Choroid plexus epithelial cell (primary cell): ENCODE data around the gene HECW1.

Experiments
- DNase-seq: peaks from one replicate; pipeline ENCODE4 v3.0.0-alpha.2; 2010; ENCODE audit warnings: low read depth
- H3K4me3 ChIP-seq: 2 replicates; pipeline ENCODE4 v1.5.1; 2011; ENCODE audit warnings: low read depth, mild to moderate bottlenecking, control low read depth, low read length, moderate library complexity
- TF ChIP-seq, protein P1 (sequence below): conservative IDR thresholded peaks from 2 replicates; pipeline ENCODE4 v1.5.1; 2011; ENCODE audit warnings: low read depth, mild to moderate bottlenecking, control low read depth, inconsistent platforms, low read length, moderate library complexity

Gene HECW1

DNA sequence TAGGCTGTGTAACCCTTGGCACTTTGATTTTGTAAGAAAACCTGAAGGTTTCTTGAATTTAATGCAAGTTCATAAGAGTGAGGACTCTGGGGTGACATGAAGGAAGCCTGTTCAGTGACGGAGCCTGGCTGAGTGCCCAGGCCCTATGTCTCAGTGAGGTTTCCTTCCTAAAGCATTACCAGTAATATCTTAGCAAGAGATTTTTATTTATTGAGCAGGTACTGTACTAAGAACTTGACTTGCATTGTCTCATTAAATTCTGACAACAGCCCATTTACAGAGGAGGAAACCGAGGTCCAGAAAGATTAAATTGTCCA lies 197.2 kb downstream of the HECW1 start:
- TF ChIP-seq, protein P1, sequence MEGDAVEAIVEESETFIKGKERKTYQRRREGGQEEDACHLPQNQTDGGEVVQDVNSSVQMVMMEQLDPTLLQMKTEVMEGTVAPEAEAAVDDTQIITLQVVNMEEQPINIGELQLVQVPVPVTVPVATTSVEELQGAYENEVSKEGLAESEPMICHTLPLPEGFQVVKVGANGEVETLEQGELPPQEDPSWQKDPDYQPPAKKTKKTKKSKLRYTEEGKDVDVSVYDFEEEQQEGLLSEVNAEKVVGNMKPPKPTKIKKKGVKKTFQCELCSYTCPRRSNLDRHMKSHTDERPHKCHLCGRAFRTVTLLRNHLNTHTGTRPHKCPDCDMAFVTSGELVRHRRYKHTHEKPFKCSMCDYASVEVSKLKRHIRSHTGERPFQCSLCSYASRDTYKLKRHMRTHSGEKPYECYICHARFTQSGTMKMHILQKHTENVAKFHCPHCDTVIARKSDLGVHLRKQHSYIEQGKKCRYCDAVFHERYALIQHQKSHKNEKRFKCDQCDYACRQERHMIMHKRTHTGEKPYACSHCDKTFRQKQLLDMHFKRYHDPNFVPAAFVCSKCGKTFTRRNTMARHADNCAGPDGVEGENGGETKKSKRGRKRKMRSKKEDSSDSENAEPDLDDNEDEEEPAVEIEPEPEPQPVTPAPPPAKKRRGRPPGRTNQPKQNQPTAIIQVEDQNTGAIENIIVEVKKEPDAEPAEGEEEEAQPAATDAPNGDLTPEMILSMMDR, result no peak
- DNase-seq, result no peak
- no peak overlapping the region for H3K4me3 ChIP-seq

DNA sequence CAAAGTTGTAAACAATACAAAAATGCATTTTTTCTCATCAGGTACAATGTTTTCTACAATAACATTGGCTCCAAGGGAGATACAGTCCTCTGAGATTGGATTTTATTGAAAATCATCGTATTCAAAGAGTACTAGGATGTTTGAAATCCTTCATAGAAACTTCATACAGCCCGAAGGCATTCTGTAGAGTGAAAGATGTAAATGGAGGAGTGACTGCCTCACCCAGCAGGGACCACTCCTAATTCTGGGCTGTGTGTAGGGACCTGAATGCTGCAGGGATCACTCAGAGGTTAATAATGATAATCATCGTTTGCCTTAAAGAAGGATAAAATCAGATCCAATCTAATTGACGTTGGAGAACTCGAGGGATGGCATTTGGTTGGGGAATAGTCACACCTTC lies 198.6 kb downstream of the HECW1 start:
- TF ChIP-seq, protein P1, result no peak
- H3K4me3 ChIP-seq, result no peak overlapping the region
- DNase-seq, result no peak

DNA sequence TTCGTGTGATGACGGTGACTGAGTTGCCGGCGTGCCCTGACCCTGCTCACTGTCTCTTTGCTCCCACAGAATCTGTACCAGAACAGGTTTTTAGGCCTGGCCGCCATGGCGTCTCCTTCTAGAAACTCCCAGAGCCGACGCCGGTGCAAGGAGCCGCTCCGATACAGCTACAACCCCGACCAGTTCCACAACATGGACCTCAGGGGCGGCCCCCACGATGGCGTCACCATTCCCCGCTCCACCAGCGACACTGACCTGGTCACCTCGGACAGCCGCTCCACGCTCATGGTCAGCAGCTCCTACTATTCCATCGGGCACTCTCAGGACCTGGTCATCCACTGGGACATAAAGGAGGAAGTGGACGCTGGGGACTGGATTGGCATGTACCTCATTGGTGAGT lies 199.2 kb downstream of the HECW1 start:
- no peak for DNase-seq
- TF ChIP-seq, protein P1, result no peak
- H3K4me3 ChIP-seq, result no peak overlapping the region

DNA sequence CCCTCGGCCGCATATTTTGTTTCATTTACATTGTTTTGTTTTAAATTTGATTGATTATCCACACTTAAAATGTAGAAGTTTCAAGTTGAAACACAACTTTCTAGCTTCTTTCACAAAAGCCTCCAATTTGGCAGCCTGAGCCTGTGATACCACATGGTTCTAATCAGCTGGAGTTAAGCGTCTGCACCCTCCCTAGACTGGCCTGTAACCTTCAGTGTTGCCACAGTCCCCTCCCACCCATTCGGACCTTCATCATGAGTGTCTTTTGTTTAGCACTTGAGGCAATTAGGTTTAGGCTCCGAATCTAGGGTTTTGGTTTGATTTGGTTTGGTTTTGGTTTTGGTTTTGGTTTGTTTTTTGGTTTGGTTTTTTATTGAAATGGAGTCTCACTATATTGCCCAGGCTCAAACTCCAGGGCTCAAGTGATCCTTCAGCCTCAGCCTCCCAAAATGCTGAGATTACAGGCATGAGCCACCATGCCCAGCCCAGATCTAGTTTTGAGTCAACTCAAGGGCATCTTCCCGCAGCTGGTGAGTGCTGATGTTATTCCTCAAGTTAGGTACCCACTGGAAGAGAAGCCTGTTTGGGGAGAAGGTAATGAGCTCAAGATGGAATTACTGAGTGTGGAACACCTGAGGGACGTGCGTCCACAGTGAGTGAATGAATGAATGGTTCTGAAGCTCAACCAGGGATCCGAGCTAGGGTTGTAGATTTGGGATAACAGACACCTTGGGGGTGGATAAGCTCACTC lies 201.4 kb downstream of the HECW1 start:
- DNase-seq, result no peak
- TF ChIP-seq, protein P1, result no peak
- no peak overlapping the region for H3K4me3 ChIP-seq

DNA sequence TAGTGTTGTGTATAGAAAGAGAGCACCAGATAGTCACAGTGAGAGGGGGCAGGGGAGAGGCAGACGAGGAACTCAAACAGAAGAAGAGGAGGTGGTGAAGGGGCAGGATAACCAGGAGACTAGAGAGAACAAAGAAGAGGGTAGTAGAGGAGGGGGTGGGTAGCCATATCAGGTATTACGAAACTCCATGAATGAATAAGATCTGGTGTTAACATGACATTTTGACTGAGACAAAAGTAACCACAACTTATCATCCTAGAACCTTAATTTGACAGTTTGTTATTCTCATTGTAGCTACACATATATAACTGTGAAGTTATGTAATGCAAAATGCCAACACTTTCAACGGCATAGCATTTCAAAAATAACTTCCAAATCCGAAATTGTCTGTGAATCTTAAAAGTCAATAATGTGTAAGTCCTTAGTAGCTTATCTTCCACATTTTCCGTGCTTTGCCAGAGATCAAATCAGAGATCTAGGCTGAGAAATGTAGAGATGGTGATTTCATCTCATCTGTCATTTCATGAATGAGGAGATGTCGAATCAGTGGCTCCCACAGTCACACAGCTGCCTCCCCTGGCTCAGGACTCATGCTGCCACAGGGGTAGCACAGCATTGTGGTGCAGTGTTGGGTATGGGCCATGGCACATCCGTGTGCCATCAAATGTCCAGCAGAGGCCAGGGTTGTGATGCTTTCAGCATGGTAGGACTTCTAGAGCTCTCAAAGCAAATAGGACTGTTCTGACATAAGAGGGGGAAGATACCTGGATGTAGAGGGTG lies 202.1 kb downstream of the HECW1 start:
- H3K4me3 ChIP-seq, result no peak overlapping the region
- no peak for DNase-seq
- TF ChIP-seq, protein P1, result no peak

DNA sequence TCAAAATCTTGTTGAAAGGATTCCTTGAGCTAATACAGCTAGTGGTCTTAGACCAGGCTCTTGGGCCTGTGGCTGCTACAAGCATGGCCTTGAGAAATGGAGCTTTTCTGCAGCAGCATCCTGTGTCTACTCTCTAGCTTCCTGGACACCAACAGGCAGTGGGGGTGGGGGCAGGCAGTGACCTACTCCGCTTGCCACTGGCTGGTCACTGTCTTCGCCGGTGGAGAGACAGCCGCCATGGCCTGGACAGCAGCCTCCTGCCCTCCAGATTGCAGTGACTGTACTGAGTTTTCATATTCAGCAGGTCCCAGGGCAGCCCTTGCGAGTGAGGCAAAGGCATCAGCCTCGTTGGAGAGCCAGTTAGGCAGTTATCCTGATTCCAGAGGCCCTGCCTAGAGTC lies 204.6 kb downstream of the HECW1 start:
- no peak overlapping the region for H3K4me3 ChIP-seq
- no peak for DNase-seq
- TF ChIP-seq, protein P1, result no peak
